ENCODE data around the gene C1orf167.

The C1orf167 gene

DNA sequence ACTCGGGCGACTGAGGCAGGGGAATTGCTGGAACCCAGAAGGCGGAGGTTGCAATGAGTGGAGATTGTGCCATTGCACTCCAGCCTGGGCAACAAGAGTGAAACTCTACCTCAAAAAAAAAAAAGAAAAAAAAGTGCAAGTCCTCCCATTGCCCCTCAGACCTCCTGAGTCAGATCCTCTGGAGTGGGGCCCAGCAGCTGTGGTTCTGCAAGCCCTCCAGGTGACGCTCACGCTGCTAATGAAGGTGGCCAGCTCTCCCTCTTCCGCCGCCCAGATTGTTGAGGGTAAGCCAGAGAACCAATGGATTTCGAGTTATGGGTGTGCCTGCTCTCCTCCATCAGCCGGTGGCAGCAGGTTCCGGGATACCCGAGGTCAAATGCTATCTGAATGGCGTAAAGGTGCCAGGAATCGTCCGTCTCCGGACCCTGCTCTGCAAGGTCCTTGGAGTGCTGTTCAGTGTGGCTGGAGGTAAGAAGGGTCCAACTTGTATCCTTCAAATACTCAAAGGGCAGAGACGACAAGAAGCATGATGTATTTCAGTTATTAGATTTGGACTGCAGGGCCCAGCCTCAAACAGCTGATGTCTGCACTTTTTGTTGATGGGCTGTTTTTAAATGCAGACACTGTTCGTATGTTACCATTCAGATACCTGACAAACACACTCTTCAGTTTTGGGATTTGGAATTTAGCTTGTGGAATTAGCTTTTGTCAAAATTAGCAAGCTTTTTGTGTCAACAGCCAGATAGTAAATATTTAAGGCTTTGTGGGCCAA, 61.6 kb downstream of the C1orf167 start:
- H3K27ac ChIP-seq (ENCODE audit: low read depth, low read length, poor library complexity, severe bottlenecking) = no peak overlapping the region
- peaks cover 53% of the 10 kb centered on the region for H3K36me3 ChIP-seq (ENCODE audit: insufficient read depth, low read length)
- no peak overlapping the region for H3K4me2 ChIP-seq (ENCODE audit: low read length)
- TF ChIP-seq, protein P1, sequence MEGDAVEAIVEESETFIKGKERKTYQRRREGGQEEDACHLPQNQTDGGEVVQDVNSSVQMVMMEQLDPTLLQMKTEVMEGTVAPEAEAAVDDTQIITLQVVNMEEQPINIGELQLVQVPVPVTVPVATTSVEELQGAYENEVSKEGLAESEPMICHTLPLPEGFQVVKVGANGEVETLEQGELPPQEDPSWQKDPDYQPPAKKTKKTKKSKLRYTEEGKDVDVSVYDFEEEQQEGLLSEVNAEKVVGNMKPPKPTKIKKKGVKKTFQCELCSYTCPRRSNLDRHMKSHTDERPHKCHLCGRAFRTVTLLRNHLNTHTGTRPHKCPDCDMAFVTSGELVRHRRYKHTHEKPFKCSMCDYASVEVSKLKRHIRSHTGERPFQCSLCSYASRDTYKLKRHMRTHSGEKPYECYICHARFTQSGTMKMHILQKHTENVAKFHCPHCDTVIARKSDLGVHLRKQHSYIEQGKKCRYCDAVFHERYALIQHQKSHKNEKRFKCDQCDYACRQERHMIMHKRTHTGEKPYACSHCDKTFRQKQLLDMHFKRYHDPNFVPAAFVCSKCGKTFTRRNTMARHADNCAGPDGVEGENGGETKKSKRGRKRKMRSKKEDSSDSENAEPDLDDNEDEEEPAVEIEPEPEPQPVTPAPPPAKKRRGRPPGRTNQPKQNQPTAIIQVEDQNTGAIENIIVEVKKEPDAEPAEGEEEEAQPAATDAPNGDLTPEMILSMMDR (IDR thresholded peaks at IDR 0.05; ENCODE audit: low read length) = no peak
- H3K27me3 ChIP-seq (ENCODE audit: insufficient read depth, low read length) = no peaks in the 10 kb centered on the region
- H2AFZ ChIP-seq (ENCODE audit: low read length) = no peak overlapping the region
- H3K9me2 ChIP-seq (ENCODE audit: low read depth, low read length) = no peaks in the 10 kb centered on the region
- no peak overlapping the region for H3K9ac ChIP-seq (ENCODE audit: low read length)
- H3K79me2 ChIP-seq (ENCODE audit: insufficient read depth, low read length) = no peaks in the 10 kb centered on the region
- no peaks in the 10 kb centered on the region for H4K20me1 ChIP-seq (ENCODE audit: insufficient read depth, low read length)
- H3F3A ChIP-seq (ENCODE audit: insufficient read depth, low read length) = no peaks in the 10 kb centered on the region
- H3K9me3 ChIP-seq (ENCODE audit: low read length) = no peaks in the 10 kb centered on the region
- H3K4me3 ChIP-seq (ENCODE audit: low read depth, low read length, poor library complexity, severe bottlenecking) = no peak overlapping the region
- H3K4me1 ChIP-seq (ENCODE audit: insufficient read depth, low read length, severe bottlenecking) = no peaks in the 10 kb centered on the region

DNA sequence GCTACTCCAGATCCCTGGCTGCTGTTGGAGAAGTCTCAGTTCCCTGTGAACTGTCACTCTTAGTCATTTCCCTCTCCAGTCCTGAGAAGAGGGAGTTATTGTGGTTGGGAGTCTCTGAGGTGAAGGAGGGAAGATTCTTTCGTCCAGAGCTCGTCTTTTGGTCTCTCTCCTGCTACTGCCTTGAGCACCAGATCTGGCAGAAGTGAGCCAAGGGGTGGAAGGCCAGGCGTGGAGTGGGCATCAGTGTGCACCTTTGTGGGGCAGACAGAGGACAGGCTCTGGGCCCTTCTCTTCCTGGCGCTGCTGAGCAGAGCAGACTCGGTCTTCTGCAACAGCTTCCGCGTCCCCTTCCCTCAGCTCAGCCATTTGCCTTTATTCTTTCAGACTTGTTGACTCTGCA, 63.1 kb downstream of the C1orf167 start:
- H3K79me2 ChIP-seq (ENCODE audit: insufficient read depth, low read length) = no peaks in the 10 kb centered on the region
- H3K9me3 ChIP-seq (ENCODE audit: low read length) = no peaks in the 10 kb centered on the region
- H3K9ac ChIP-seq (ENCODE audit: low read length) = no peak overlapping the region
- no peak overlapping the region for H3K4me2 ChIP-seq (ENCODE audit: low read length)
- no peak overlapping the region for H3K27ac ChIP-seq (ENCODE audit: low read depth, low read length, poor library complexity, severe bottlenecking)
- no peaks in the 10 kb centered on the region for H3K9me2 ChIP-seq (ENCODE audit: low read depth, low read length)
- H4K20me1 ChIP-seq (ENCODE audit: insufficient read depth, low read length) = no peaks in the 10 kb centered on the region
- H3K4me3 ChIP-seq (ENCODE audit: low read depth, low read length, poor library complexity, severe bottlenecking) = no peak overlapping the region
- peaks cover 53% of the 10 kb centered on the region for H3K36me3 ChIP-seq (ENCODE audit: insufficient read depth, low read length)
- H2AFZ ChIP-seq (ENCODE audit: low read length) = no peak overlapping the region
- TF ChIP-seq EZH2 (IDR thresholded peaks at IDR 0.05; ENCODE audit: borderline replicate concordance, low read length) = no peak
- TF ChIP-seq, protein P1 (IDR thresholded peaks at IDR 0.05; ENCODE audit: low read length) = no peak
- H3F3A ChIP-seq (ENCODE audit: insufficient read depth, low read length) = no peaks in the 10 kb centered on the region
- no peaks in the 10 kb centered on the region for H3K4me1 ChIP-seq (ENCODE audit: insufficient read depth, low read length, severe bottlenecking)
- H3K27me3 ChIP-seq (ENCODE audit: insufficient read depth, low read length) = no peaks in the 10 kb centered on the region

DNA sequence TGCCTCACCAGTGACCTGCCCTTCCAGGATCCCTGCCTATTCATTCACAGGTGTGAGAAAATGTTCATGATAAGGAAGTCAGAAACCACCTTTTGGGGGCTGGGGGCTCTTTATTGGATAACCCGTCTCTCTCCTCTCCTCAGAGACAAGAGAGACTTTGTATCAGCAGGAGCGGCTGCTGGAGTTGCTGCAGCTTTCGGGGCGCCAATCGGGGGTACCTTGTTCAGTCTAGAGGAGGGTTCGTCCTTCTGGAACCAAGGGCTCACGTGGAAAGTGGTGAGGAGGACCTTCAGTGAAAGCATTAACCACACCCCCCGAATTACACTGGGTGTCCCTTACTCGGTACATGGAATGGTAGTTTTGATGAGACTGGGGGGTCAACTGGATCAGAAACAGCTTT, 65.0 kb downstream of the C1orf167 start:
- H3K36me3 ChIP-seq (ENCODE audit: insufficient read depth, low read length) = peaks cover 59% of the 10 kb centered on the region
- H2AFZ ChIP-seq (ENCODE audit: low read length) = no peak overlapping the region
- H4K20me1 ChIP-seq (ENCODE audit: insufficient read depth, low read length) = no peaks in the 10 kb centered on the region
- no peak for TF ChIP-seq EZH2 (IDR thresholded peaks at IDR 0.05; ENCODE audit: borderline replicate concordance, low read length)
- TF ChIP-seq, protein P1 (IDR thresholded peaks at IDR 0.05; ENCODE audit: low read length) = no peak
- H3K4me2 ChIP-seq (ENCODE audit: low read length) = no peak overlapping the region
- H3K79me2 ChIP-seq (ENCODE audit: insufficient read depth, low read length) = no peaks in the 10 kb centered on the region
- H3K4me3 ChIP-seq (ENCODE audit: low read depth, low read length, poor library complexity, severe bottlenecking) = no peak overlapping the region
- no peaks in the 10 kb centered on the region for H3K4me1 ChIP-seq (ENCODE audit: insufficient read depth, low read length, severe bottlenecking)
- no peaks in the 10 kb centered on the region for H3K27me3 ChIP-seq (ENCODE audit: insufficient read depth, low read length)
- H3K27ac ChIP-seq (ENCODE audit: low read depth, low read length, poor library complexity, severe bottlenecking) = no peak overlapping the region
- no peaks in the 10 kb centered on the region for H3K9me2 ChIP-seq (ENCODE audit: low read depth, low read length)
- H3F3A ChIP-seq (ENCODE audit: insufficient read depth, low read length) = no peaks in the 10 kb centered on the region
- H3K9me3 ChIP-seq (ENCODE audit: low read length) = no peaks in the 10 kb centered on the region
- H3K9ac ChIP-seq (ENCODE audit: low read length) = no peak overlapping the region
